Esophagus muscularis mucosa (tissue), 3 donors: ENCODE data around the gene UBQLNL.

Experiments
- CTCF ChIP-seq, 3 experiments: fragments of 200-600 bp in 2 of 3; fragments of 450-650 bp in 1 of 3; sonication (generic) in 2 of 3; IDR thresholded peaks; one replicate each; pipeline ENCODE4 v1.5.1; 2017 to 2019; ENCODE audit warnings: antibody characterized with exemption in 3 of 3, mild to moderate bottlenecking in 2 of 3, moderate library complexity in 1 of 3
- POLR2AphosphoS5 ChIP-seq, 2 donors: sonication (generic); formaldehyde crosslinking; IDR thresholded peaks; one replicate each; pipeline ENCODE4 v1.6.1; 2017; ENCODE audit warnings: antibody characterized with exemption in 2 of 2

DNA sequence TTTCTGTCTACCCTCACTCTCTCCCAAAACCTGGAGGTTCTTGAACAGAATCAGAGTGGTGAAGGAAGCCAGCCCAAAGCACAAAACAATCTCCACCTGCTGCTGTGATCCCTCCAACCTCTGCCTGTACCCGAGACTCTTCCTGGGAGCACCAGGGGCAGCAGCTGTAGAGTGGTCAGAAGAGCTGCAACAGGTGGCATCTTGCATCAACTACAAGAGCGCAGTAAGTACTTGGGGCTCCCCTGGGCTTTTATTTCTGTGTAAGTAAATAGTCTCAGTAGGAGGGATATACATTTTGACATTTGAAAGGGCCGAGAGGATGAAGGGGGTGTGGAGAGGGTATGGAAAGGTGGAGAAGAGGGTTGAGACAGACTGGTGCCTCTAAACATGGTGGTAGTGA, 8.3 kb upstream of the UBQLNL start:
- no peak for TF ChIP-seq POLR2AphosphoS5 (IDR thresholded peaks at IDR 0.05)
- TF ChIP-seq CTCF (IDR thresholded peaks at IDR 0.05) = no peak
